Measurements from ENCODE around the gene DLEC1.

- TF ChIP-seq TOX (CRISPR knock-in tag; IDR thresholded peaks at IDR 0.05; ENCODE audit: borderline replicate concordance) (no peak), TCF4 (CRISPR knock-in tag; IDR thresholded peaks at IDR 0.05; ENCODE audit: borderline replicate concordance) (no peak), POU6F1 (CRISPR knock-in tag; IDR thresholded peaks at IDR 0.05; ENCODE audit: borderline replicate concordance, low read depth) (no peak), ZFP3 (CRISPR knock-in tag; IDR thresholded peaks at IDR 0.05) (no peak), ESRRG (CRISPR knock-in tag; IDR thresholded peaks at IDR 0.05) (no peak), ZC3H10 (CRISPR knock-in tag; IDR thresholded peaks at IDR 0.05) (no peak), RARB (CRISPR knock-in tag; IDR thresholded peaks at IDR 0.05) (no peak), PPARA (CRISPR knock-in tag; IDR thresholded peaks at IDR 0.05; ENCODE audit: borderline replicate concordance) (no peak), CSDC2 (CRISPR knock-in tag; IDR thresholded peaks at IDR 0.05) (no peak), PATZ1 (CRISPR knock-in tag; IDR thresholded peaks at IDR 0.05; ENCODE audit: borderline replicate concordance) (no peak), TSHZ2 (CRISPR knock-in tag; IDR thresholded peaks at IDR 0.05) (no peak), ZNF565 (CRISPR knock-in tag; conservative IDR thresholded peaks at IDR 0.05; ENCODE audit: low read depth) (no peak)
Measured at GRCh38 chr3:38022301-38022700, 16.7 kb upstream of the DLEC1 start.

Measured in SK-N-SH treated with all-trans-retinoic acid at 6 μM for 48 hours (cell line).